ENCODE data around the gene MYL12A. TPM values are rescaled to one million over a fixed set of nuclear protein-coding genes. Genes with fewer than 3 reads are reported as not detected.

MYL12A gene
- total and polyA plus RNA-seq, 2 of the 13 experiments (the other 11 are each of a cell fraction or from before 2014, with no cell fraction given): 261 to 277 TPM

DNA sequence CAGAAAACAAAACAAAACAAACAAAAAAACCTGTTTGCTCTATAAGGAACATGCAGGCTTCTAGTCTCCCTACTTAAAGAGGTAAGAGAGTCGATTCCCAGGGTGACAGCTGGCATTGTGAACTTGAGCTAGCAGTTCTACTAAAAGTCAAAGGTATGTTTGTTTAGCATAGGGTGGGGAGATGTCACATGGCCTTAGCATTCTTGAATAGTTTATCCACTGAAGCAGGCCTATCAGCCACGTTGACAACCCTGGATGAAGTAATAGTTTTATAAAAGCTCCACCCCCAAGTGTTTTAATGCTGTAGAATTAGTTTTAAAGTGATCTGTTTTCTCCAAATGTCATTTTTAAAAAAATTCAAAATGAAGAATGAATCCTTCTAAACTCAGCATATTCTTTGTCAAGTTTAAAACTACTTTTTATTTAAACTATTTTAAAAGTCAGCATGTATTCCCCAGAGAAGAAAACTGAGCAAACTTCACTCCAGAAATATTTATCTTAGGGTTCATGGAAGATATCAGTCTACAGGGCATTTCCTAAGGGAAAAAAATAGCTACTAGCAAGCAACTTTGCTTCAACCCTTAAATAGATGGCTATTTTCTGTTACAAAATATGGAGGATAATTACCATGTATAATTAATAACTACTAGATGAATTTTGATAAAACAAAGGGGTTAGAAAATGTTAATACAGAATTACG lies 29.5 kb upstream of the MYL12A start (continued):
- TF ChIP-seq ZBTB43 (CRISPR knock-in tag; conservative IDR thresholded peaks at IDR 0.05): 0 out of 2 replicates have a peak, but pooled peaks have one; percentile 43
- TF ChIP-seq ZNF20 (CRISPR knock-in tag; IDR thresholded peaks at IDR 0.05): no peak
- TF ChIP-seq ZNF615 (CRISPR knock-in tag; IDR thresholded peaks at IDR 0.05; ENCODE audit: borderline replicate concordance): no peak
- no peak for TF ChIP-seq HNRNPL (IDR thresholded peaks at IDR 0.05; ENCODE audit: low read depth, low read length)
- TF ChIP-seq NFRKB (IDR thresholded peaks at IDR 0.05): no peak
- no peak for TF ChIP-seq SMAD9 (CRISPR knock-in tag; IDR thresholded peaks at IDR 0.05)
- no peak for TF ChIP-seq ZNF367 (CRISPR knock-in tag; IDR thresholded peaks at IDR 0.05; ENCODE audit: borderline replicate concordance)
- no peak for TF ChIP-seq ZNF234 (CRISPR knock-in tag; conservative IDR thresholded peaks at IDR 0.05)
- no peak for TF ChIP-seq ZNF414 (CRISPR knock-in tag; IDR thresholded peaks at IDR 0.05)
- TF ChIP-seq GZF1 (CRISPR knock-in tag; IDR thresholded peaks at IDR 0.05): no peak
- TF ChIP-seq ZSCAN29 (CRISPR knock-in tag; conservative IDR thresholded peaks at IDR 0.05): no peak
- TF ChIP-seq MAFF (IDR thresholded peaks at IDR 0.05; ENCODE audit: low read depth, low read length): no peak
- no peak for TF ChIP-seq SRSF4 (IDR thresholded peaks at IDR 0.05; ENCODE audit: low read depth, low read length, poor library complexity, severe bottlenecking)
- 0 out of 2 replicates have a peak, but pooled peaks have one; percentile 65 for TF ChIP-seq ZNF264 (CRISPR knock-in tag; IDR thresholded peaks at IDR 0.05)
- 0 out of 2 replicates have a peak, but pooled peaks have one; percentile 66 for TF ChIP-seq NKX3-1 (CRISPR knock-in tag; IDR thresholded peaks at IDR 0.05)
- no peak for TF ChIP-seq SUZ12 (IDR thresholded peaks at IDR 0.05; ENCODE audit: low read depth, low read length)
- TF ChIP-seq HHEX (CRISPR knock-in tag; IDR thresholded peaks at IDR 0.05): no peak
- TF ChIP-seq ZNF570 (CRISPR knock-in tag; IDR thresholded peaks at IDR 0.05; ENCODE audit: borderline replicate concordance): no peak
- TF ChIP-seq SNRNP70 (IDR thresholded peaks at IDR 0.05; ENCODE audit: low read depth, low read length): no peak
- TF ChIP-seq CBFB (CRISPR knock-in tag; IDR thresholded peaks at IDR 0.05): no peak
- TF ChIP-seq ZNF660 (CRISPR knock-in tag; IDR thresholded peaks at IDR 0.05; ENCODE audit: borderline replicate concordance, low read depth): no peak
- TF ChIP-seq, protein P1, sequence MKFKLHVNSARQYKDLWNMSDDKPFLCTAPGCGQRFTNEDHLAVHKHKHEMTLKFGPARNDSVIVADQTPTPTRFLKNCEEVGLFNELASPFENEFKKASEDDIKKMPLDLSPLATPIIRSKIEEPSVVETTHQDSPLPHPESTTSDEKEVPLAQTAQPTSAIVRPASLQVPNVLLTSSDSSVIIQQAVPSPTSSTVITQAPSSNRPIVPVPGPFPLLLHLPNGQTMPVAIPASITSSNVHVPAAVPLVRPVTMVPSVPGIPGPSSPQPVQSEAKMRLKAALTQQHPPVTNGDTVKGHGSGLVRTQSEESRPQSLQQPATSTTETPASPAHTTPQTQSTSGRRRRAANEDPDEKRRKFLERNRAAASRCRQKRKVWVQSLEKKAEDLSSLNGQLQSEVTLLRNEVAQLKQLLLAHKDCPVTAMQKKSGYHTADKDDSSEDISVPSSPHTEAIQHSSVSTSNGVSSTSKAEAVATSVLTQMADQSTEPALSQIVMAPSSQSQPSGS (CRISPR knock-in tag; IDR thresholded peaks at IDR 0.05): peak; percentile 80; the same call in 1 of the 2 replicates
- TF ChIP-seq, protein P2, sequence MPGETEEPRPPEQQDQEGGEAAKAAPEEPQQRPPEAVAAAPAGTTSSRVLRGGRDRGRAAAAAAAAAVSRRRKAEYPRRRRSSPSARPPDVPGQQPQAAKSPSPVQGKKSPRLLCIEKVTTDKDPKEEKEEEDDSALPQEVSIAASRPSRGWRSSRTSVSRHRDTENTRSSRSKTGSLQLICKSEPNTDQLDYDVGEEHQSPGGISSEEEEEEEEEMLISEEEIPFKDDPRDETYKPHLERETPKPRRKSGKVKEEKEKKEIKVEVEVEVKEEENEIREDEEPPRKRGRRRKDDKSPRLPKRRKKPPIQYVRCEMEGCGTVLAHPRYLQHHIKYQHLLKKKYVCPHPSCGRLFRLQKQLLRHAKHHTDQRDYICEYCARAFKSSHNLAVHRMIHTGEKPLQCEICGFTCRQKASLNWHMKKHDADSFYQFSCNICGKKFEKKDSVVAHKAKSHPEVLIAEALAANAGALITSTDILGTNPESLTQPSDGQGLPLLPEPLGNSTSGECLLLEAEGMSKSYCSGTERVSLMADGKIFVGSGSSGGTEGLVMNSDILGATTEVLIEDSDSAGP (CRISPR knock-in tag; IDR thresholded peaks at IDR 0.05; ENCODE audit: borderline replicate concordance): no peak
- no peak for TF ChIP-seq SMAD3 (CRISPR knock-in tag; IDR thresholded peaks at IDR 0.05)
- no peak for TF ChIP-seq GATAD1 (CRISPR knock-in tag; IDR thresholded peaks at IDR 0.05)
- TF ChIP-seq ZNF704 (CRISPR knock-in tag; IDR thresholded peaks at IDR 0.05; ENCODE audit: borderline replicate concordance): no peak
